ENCODE data around the gene MORN5. TPM values are rescaled to one million over a fixed set of nuclear protein-coding genes. Genes with fewer than 3 reads are reported as not detected.
A peak's percentile ranks its signal among the peaks of the same experiment; 100 is the strongest.

The MORN5 gene
- total RNA-seq, 1 donor from 2014 or later: not detected

DNA sequence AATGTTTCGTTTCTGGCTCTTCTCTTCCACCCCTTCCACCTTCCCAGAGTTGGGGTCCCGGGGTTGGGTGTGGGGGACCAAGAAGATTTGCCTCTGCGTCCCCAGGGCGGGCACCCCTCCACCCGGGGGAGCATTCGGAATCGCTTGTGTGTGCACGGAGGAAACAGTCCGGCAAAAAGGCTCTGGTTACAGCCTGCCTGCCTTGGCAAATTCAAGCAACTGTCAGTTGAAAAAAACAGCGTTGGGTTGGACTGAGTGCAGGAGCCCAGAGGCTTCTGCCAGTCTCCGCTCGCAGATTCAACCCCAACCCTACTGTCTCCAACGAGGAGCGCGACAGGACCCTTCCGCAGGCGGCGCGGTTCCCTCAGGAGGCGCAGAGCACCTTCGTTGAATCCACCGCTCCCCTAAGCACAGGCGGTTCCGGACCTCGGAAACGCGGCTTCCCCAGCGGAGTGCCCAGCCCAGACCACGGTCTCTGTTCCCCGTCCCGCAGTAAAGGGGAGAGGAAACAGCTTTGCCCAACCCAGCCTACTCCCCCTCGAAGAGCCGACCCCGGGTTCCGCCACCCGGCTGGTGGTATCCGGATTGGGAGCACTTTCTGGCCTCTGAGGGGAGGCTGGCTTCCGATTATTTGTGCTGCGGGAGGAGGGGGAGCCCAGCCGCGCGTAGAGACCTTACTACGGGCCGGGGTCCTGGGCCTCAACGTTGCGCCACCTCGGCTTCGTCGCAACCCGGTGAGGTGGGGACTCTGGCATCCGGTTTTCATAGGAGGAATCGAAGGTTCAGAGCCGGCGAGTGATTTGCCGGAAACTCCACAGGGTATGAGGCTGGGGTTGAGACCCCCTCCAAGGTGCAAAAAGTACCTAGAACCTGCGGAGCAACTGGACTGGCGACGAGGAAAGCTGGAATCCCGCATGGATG lies 59.5 kb downstream of the MORN5 start:
- H3K9me3 Mint-ChIP-seq: no peaks in the 10 kb centered on the region
- H3K4me1 Mint-ChIP-seq: peaks cover 33% of the 10 kb centered on the region
- ChIA-PET CTCF (no interaction called here), POLR2A (no interaction called here)
- peak; percentile 10 for ATAC-seq (ENCODE audit: low read depth)
- peak overlapping the region; percentile 73 for H3K4me3 Mint-ChIP-seq
- TF ChIP-seq, protein P1, sequence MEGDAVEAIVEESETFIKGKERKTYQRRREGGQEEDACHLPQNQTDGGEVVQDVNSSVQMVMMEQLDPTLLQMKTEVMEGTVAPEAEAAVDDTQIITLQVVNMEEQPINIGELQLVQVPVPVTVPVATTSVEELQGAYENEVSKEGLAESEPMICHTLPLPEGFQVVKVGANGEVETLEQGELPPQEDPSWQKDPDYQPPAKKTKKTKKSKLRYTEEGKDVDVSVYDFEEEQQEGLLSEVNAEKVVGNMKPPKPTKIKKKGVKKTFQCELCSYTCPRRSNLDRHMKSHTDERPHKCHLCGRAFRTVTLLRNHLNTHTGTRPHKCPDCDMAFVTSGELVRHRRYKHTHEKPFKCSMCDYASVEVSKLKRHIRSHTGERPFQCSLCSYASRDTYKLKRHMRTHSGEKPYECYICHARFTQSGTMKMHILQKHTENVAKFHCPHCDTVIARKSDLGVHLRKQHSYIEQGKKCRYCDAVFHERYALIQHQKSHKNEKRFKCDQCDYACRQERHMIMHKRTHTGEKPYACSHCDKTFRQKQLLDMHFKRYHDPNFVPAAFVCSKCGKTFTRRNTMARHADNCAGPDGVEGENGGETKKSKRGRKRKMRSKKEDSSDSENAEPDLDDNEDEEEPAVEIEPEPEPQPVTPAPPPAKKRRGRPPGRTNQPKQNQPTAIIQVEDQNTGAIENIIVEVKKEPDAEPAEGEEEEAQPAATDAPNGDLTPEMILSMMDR (IDR thresholded peaks at IDR 0.05): no peak
- intact Hi-C loops (cut with micrococcal nuclease): no loop called here
- H3K27ac Mint-ChIP-seq: no peak overlapping the region
- H3K36me3 Mint-ChIP-seq (ENCODE audit: low read depth): no peaks in the 10 kb centered on the region
- DNase-seq: no peak
- H3K27me3 Mint-ChIP-seq: peaks cover 74% of the 10 kb centered on the region

DNA sequence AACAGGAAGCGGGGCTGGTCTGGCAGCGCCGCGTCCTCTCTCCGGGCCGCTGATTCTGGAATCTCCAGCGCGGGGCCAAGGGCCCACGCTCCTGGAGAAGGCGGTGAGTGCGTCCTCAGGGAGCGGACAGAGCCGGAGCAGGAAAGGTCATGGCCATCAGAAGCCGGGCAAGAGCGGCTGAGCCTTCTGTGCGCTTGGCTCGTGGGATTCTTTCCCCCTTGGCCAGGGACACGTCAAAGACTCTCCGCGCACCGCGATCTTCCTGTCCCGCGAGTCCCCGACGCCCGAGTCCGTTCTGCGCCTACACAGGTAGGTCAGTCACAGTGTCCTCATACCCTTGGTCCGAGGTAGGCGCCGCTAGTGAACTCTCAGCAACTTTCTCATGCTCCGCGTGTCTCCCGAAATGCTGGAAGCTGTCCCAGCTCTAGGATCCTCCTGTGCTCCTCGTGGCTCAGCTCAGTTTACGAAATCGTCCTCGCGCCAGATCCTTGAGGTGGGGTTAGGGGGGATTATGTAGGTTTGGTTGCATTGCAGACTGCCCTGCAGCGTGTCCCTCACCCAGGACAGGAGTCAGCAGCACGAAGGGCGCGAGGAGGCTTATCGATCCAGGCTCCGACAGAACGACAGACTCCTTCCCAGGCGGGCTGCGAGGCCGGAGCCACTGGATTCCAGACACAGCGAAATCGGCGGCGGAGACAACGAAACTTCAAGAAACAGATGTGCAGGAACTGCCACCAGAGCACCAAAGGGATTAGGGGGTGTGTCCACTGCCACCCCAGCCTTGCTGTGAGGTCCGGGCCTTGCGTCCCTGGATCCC lies 60.4 kb downstream of the MORN5 start:
- H3K4me3 Mint-ChIP-seq: peak overlapping the region; percentile 73
- POLR2A ChIA-PET: no interaction called here
- H3K27ac Mint-ChIP-seq: no peak overlapping the region
- ATAC-seq (ENCODE audit: low read depth) (no peak), DNase-seq (no peak)
- TF ChIP-seq, protein P1 (IDR thresholded peaks at IDR 0.05): no peak
- peaks cover 74% of the 10 kb centered on the region for H3K27me3 Mint-ChIP-seq
- no peaks in the 10 kb centered on the region for H3K9me3 Mint-ChIP-seq
- CTCF ChIA-PET: no interaction called here
- no peaks in the 10 kb centered on the region for H3K36me3 Mint-ChIP-seq (ENCODE audit: low read depth)
- peaks cover 29% of the 10 kb centered on the region for H3K4me1 Mint-ChIP-seq
- intact Hi-C loops (cut with micrococcal nuclease): no loop called here

DNA sequence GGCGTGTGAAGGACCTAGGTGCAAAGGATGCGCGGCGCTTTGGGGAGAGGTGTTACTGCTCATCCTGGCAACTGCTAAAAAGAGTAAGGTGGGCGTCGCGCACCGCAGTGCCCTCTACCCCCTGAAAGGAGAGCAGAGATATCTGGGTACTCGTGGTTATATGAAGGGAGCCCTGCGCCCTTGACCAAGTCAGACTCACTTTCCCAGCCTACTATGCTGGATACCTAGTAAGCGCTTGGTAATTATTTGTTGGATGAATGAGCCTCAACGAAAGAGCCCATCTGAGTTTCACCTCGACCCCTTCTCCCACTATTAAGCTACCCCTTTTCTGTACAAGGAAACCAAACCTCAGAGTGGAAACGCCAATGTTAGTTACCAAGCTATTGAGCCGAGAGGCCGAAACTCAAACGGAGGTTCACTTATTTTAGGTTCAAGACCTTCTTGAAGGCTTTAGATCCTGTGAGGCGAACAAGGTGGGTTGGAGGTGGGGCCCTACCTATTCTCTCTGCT lies 61.0 kb downstream of the MORN5 start:
- ChIA-PET POLR2A (no interaction called here), CTCF (no interaction called here)
- TF ChIP-seq, protein P1 (IDR thresholded peaks at IDR 0.05): no peak
- peaks cover 29% of the 10 kb centered on the region for H3K4me1 Mint-ChIP-seq
- H3K27me3 Mint-ChIP-seq: peaks cover 67% of the 10 kb centered on the region
- H3K4me3 Mint-ChIP-seq: no peak overlapping the region
- no peak overlapping the region for H3K27ac Mint-ChIP-seq
- H3K36me3 Mint-ChIP-seq (ENCODE audit: low read depth): no peaks in the 10 kb centered on the region
- ATAC-seq (ENCODE audit: low read depth) (no peak), DNase-seq (no peak)
- no peaks in the 10 kb centered on the region for H3K9me3 Mint-ChIP-seq
- intact Hi-C loops (cut with micrococcal nuclease): no loop called here

DNA sequence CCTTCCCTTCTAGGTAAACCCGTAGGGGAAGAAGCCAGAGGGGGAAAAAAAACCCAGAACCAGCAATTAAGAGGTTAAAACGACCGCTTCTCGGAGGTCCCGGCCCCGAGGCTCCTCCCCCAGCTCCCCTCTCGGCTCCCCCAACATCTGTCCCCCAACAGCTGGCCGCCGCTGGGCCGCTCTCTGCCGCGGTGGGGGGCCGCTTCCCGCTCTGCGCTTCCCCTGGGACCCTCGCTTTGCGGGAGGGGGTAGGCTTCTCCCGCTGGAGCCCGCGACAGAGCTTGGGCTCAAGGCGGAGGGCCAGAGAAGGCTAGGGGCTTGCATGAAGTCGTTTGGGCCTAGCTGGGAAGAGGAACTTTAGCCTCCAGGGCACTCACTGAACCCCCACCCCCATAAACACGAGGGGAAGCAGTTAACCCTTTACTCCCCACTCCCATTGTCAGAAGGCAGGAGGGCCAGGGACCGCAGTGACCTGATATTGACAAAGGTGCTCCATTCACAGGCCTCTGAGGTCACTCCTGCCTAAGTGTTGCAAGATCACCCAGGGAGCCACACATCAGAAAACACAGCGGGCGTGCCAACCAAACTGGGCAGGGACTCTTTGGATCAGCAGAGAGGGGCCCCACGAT lies 61.6 kb downstream of the MORN5 start:
- TF ChIP-seq, protein P1 (IDR thresholded peaks at IDR 0.05): no peak
- H3K4me1 Mint-ChIP-seq: peaks cover 29% of the 10 kb centered on the region
- H3K27me3 Mint-ChIP-seq: peaks cover 65% of the 10 kb centered on the region
- no peak overlapping the region for H3K4me3 Mint-ChIP-seq
- ChIA-PET POLR2A (no interaction called here), CTCF (no interaction called here)
- ATAC-seq (ENCODE audit: low read depth): no peak
- H3K36me3 Mint-ChIP-seq (ENCODE audit: low read depth): no peaks in the 10 kb centered on the region
- H3K9me3 Mint-ChIP-seq: no peaks in the 10 kb centered on the region
- intact Hi-C loops (cut with micrococcal nuclease): no loop called here
- no peak overlapping the region for H3K27ac Mint-ChIP-seq
- no peak for DNase-seq

Data from activated B cell treated with CpG ODN at 0.5 μM for 24 hours (primary cell).